GM18517 (cell line): ENCODE measurements around the gene TMF1.

Experiments used
- ATAC-seq: cut with Tn5 transposase; IDR thresholded peaks from one replicate; pipeline ENCODE4 v1.9.1; 2021; ENCODE audit warnings: mild to moderate bottlenecking, moderate library complexity; ENCODE audit not compliant: unreplicated experiment

TMF1 gene

GRCh38 chr3:69080233-69080920 is 28.2 kb upstream of the TMF1 start, which contains the start of gene UBA3:
UBA3 (minus strand) TSS chr3:69080365; CDS start chr3:69080353, 12 bp downstream.
- peak; percentile 31 for ATAC-seq

DNA sequence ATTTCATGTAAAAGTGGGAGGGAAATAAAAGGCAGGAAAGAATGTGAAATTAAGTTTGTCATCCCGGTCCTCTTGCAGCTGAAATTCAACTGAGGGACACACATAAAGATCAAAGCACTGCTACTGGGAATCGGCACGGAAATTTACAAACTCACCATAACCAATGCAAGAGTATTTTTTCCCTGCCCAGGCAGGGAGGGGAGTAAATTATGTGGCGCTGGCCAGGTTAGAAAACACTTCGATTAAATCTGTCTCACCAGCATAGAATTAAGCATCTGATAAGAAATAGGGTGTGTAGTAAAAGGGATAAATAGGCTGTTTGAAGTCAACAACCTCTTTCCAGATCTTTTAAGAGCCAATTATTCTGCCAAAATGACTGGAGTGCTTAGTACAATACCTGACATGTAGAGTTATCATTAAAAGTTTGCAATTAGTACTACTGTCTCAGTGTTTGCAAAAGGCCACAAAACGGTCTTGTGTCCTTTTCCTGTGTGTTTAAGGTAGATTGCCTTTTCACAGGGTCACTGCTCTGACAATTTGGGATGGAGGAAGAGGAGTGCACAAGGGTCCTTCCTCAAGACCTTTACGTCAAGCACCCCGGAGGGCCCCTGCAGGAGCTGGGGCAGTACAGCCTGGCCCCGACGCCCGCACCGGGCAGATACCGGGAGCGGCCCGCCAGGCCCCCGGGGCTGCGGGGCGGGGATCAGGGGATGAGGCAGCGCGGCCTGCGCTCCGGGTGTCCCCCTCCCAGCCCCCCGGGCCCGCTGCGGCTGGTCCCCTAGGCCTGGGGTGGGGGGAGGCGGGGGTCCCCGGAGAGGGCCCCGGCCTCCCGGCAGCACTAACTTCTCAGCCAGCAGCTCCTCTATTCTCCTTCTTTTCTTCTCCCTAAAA is 27.4 kb upstream of the TMF1 start:
- peak; percentile 12 for ATAC-seq

- no peak for ATAC-seq
These were observed 20.8 kb upstream of the TMF1 start for GRCh38 chr3:69072928-69073327.

GRCh38 chr3:69066121-69066520 is 14.0 kb upstream of the TMF1 start:
- no peak for ATAC-seq

DNA sequence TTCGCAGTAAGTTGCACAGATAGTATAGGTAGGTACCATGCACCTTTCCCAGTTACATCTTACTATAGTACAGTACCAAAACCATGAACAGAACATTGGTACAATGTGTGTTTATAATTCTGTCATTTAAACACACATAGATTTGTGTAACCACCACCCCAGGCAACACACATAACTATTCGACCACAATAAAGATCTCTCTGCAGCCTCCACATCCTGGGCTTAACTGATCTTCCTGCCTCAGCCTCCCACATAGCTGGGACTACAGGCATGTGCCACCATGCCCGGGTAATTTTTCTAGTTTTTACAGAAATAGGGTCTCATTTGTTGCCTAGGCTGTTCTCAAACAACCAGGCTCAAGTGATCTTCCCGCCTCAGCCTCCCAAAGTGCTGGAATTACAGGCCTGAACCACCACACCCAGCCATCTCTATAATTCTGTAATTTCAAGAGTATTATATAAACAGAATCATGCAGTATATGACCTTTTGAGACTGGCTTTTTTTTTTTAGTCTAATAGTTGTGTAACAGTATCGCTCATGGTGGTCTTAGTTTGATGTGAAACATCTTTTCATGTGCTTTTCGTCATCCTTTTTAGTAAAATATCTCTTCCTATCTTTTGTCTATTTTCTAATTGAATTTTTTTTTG is 13.3 kb upstream of the TMF1 start:
- no peak for ATAC-seq

DNA sequence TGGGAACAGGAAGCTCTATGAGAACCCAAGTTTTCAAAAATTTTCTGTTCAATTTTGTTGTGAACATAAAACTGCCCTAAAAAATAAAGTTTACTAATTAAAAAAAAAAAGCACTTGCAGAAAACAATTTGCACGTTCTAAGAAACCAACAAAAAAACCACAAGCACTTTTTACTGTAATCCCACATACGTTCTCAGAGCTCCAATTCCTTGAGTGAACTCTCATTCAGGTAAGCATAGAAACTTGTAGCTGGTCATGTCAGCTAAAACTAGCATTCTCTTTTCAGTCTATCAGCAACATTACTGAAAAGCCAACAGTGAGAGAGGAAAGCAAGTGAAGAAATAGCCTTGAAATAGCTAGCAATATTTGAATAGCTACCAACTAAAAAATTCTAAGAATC is 11.5 kb upstream of the TMF1 start:
- no peak for ATAC-seq

- ATAC-seq = no peak
These were observed 7.6 kb upstream of the TMF1 start for GRCh38 chr3:69059688-69060087.

- ATAC-seq = no peak
These were observed 6.8 kb upstream of the TMF1 start for GRCh38 chr3:69058947-69059224.

GRCh38 chr3:69058180-69058946 is 6.2 kb upstream of the TMF1 start:
- ATAC-seq = peak; percentile 90

DNA sequence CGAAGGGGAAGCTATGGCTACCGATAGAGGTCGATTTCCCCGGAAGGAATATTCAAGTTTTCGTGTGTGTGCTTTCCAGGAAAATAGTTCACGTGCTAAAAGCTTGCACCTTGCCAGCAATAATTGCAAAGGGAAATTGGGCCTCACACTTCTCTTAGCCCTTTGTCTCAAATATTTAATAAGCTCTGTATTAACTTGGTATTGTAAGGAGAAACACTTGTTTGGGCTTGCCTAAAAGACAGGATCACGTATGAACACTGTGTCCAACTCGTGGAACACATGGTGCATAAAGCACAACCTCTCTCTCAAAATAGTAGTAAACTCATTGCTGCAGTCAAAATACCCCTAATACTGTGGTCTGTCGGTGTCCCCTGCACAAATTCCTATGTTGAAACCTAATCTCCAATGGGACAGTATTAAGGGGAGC is 352 bp upstream of the TMF1 start:
- peak; percentile 6 for ATAC-seq

- ATAC-seq = no peak
These were observed 3.1 kb downstream of the TMF1 start for GRCh38 chr3:69048990-69049389.

DNA sequence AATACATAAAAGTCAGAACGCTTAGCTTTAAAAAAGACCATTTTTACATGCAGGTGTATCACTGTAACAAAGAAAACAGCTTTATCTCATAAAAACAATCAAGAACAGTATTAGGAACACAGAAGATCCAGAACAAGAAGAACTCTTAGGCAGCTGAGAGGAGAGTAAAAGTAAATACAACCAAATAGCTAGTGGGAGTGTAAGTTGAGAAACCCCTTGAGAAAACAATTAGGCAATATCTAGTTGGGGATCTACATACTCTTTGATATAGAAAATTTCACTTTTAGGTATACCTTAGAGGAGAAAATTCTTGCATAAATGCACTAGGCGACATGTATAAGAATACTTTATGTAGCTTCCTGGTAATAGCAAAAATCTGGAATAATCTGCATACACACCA is 7.5 kb downstream of the TMF1 start:
- no peak for ATAC-seq

DNA sequence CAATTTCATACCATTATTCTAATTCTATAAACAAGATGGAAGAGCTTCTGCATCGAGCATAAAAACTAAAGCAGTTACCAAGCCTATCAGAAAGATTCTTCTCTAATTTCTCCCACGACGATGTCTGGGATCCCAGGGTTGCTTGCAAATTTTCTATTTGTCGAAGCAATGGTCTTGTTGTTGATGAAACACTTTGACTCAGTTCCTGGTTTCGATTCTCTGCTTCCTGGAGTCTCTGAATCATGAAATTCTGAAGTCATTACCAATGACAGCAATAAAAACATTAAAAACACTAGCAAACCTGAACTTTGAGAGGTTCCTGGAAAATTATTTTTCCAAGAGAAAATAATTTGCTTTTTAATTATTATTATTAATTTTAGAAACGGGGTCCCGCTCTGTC is 18.7 kb downstream of the TMF1 start:
- ATAC-seq = no peak

GRCh38 chr3:69032737-69033136 is 19.4 kb downstream of the TMF1 start:
- no peak for ATAC-seq

- ATAC-seq = no peak
These were observed 20.0 kb downstream of the TMF1 start for GRCh38 chr3:69032142-69032541.

DNA sequence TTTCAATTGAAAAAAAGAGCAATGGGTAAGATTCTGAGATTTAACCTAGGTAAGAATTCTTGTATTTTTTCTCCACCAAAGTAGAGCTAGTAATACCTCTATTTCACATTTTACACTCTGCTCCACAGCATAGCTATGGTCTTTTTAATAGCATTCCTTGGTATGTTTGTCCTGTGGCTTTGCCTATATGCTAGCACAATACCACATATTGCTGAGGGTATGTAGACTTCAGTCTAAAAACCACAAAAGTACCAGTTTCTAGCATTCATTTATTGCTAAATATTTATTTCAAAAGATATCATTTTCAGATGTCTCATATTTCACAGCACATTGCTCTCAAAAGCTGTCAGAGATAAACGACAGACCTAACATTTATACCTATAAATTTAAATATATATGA is 20.5 kb downstream of the TMF1 start:
- no peak for ATAC-seq

GRCh38 chr3:69020857-69021256 is 31.3 kb downstream of the TMF1 start:
- no peak for ATAC-seq

DNA sequence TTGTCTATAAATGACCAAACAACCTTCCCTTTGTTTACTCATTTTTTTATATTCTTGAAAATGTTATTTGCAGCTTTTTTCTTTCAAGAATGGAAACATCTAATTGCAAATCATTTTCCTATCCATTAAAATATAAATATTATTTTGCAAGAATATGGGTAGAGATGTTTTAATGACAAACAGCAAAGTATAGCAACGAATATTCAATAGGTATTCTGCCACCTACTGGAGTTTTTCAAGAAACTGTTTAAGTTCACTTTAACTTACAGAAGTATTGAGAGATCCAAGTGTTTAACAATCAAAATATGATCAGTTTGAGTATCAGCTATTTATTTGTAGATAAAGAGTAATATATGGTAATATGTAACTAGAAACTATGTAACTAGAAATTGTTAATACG is 31.7 kb downstream of the TMF1 start:
- ATAC-seq = no peak

GRCh38 chr3:69016901-69017300 is 35.2 kb downstream of the TMF1 start:
- ATAC-seq = no peak

GRCh38 chr3:69016102-69016501 is 36.0 kb downstream of the TMF1 start:
- no peak for ATAC-seq

DNA sequence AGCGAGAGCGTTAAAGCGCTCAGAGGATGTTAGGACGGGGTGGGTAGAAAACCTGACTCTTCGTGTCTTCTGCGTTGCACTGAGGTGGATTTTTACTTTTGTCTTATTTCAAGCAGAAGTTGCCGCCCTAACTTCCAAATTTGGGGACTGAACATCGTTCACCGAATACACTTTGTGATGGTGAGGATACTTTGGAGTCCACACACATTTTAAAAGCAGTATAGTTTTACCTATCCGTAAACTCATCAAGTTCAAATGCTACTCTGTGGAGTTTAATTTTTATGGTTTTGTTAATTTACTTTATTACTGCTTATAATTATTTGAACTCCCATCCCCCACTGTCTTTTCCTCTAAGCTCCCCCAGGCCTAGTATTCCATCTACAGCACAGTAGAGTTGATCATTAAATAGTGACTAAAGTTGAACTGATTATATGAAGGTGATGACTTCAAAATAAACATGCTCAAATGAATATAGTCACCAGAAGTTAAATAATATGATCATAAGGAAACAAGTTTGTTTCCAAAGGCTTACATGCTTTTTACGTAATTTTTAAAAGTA is 38.0 kb downstream of the TMF1 start:
- ATAC-seq = no peak
